ENCODE data around the gene RBM34. TPM values are rescaled to one million over a fixed set of nuclear protein-coding genes. Genes with fewer than 3 reads are reported as not detected.

Gene RBM34
- total and polyA plus RNA-seq, 10 of the 15 experiments (the other 5 are each of a cell fraction or from before 2014, with no cell fraction given) = 46.4 to 132 (median 109) TPM

- no peak for TF ChIP-seq ZNF687 (IDR thresholded peaks at IDR 0.05)
- no peak for TF ChIP-seq ZBTB33 (IDR thresholded peaks at IDR 0.05)
- TF ChIP-seq HDAC2 (IDR thresholded peaks at IDR 0.05) = no peak
- no peak for TF ChIP-seq JUNB (IDR thresholded peaks at IDR 0.05)
- no peak for TF ChIP-seq RELB (IDR thresholded peaks at IDR 0.05; ENCODE audit: low read depth)
These were observed 2.4 kb downstream of the RBM34 start (continued) for GRCh38 chr1:235158680-235159079.

Measured in GM12878 (cell line).